Muscle layer of duodenum (tissue), 2 donors: ENCODE measurements around the gene CDH23.
A peak's percentile ranks its signal among the peaks of the same experiment; 100 is the strongest.

Experiments
- H3K27ac ChIP-seq: one replicate; pipeline ENCODE4 v1.7.0; 2013; ENCODE audit warnings: mild to moderate bottlenecking, low read length
- H3K27me3 ChIP-seq: one replicate; pipeline ENCODE4 v1.7.0; 2013; ENCODE audit warnings: low read depth, mild to moderate bottlenecking, control low read depth, low read length
- H3K36me3 ChIP-seq, 2 donors: one replicate each; pipeline ENCODE4 v1.7.0; 2013; ENCODE audit warnings: low read length in 2 of 2, control low read depth in 1 of 2, mild to moderate bottlenecking in 1 of 2; ENCODE audit not compliant: insufficient read depth in 2 of 2, control insufficient read depth in 1 of 2
- H3K4me1 ChIP-seq, 2 donors: one replicate each; pipeline ENCODE4 v1.7.0; 2013; ENCODE audit warnings: low read length in 2 of 2, mild to moderate bottlenecking in 2 of 2, control low read depth in 1 of 2, moderate library complexity in 1 of 2; ENCODE audit not compliant: insufficient read depth in 2 of 2, control insufficient read depth in 1 of 2
- H3K4me3 ChIP-seq, 2 donors: one replicate each; pipeline ENCODE4 v1.7.0; 2013; ENCODE audit warnings: low read length in 2 of 2, low read depth in 1 of 2, mild to moderate bottlenecking in 1 of 2
- H3K9me3 ChIP-seq, 2 donors: one replicate each; pipeline ENCODE4 v1.7.0; 2013; ENCODE audit warnings: low read length in 2 of 2, control low read depth in 1 of 2, mild to moderate bottlenecking in 1 of 2; ENCODE audit not compliant: control insufficient read depth in 1 of 2
- donor health status: healthy.

Gene CDH23

DNA sequence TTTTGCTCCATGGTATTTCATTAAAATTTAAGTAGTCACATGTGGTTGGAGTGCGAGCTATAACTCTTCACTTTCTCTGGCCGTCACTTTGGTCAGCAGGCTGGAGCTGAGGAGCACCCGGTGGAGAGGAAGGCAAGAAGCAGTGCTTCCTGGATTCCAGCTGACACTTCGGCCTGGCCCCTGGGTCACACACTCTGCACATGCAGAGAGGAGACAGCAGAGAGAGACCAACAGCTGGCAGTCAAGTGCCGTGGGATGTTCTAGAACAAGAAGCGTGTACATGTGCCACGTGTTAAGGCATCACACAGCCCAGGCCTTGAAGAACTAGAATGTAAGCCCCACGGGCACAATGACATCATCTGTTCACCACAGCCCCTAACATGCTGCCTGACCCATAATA lies 424.2 kb downstream of the CDH23 start:
- Histone ChIP-seq H3K36me3 (peaks cover 94 to 96% of the 10 kb centered on the region in 2 donors), H3K4me1 (peaks cover 0 to 11% of the 10 kb centered on the region in 2 donors), H3K27ac (no peak overlapping the region), H3K4me3 (no peak overlapping the region), H3K27me3 (no peaks in the 10 kb centered on the region), H3K9me3 (no peaks in the 10 kb centered on the region)

DNA sequence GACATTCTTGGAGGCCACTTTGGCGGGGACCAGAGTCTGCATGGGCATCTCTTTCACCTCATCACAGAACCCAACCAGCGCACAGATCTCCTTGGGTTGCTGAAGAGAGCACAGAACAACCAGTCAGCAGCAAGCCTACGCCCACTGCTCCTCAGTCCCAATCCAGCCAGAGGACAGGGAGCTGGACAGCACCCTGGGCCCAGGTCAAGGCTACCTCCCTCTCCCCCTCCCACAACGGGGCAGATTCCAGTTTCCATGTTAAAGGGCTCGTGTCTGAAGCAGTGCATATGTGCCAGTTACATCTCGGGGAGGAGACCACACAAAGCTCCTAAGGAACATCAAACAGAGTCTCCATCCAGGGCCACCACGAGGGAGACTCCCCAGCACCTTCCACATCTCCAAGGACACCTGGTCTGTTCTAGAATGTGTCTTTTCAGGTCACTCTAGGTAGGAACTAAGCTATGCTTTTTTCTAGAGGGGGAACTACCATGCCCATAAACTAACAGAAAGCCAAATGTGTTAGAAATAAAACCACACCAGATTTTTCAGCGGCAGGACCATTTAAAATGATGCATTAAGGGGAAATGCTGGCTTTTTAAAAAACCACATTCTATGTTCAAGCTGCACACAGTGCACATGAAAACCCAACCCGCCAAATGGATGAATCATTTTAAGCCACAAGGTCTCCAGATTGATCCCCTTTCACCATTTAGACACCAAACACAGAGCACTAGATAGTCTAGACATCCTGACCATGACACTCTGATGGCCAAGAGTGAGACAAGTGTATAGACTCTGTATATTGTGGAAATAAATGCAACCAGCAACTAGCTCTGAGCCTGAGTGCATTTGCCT lies 425.4 kb downstream of the CDH23 start:
- no peak overlapping the region for H3K4me3 ChIP-seq
- H3K27ac ChIP-seq: no peak overlapping the region
- no peaks in the 10 kb centered on the region for H3K27me3 ChIP-seq
- peaks cover 0 to 8% of the 10 kb centered on the region in 2 donors for H3K4me1 ChIP-seq
- H3K36me3 ChIP-seq: peaks cover 92 to 95% of the 10 kb centered on the region in 2 donors
- no peaks in the 10 kb centered on the region for H3K9me3 ChIP-seq

DNA sequence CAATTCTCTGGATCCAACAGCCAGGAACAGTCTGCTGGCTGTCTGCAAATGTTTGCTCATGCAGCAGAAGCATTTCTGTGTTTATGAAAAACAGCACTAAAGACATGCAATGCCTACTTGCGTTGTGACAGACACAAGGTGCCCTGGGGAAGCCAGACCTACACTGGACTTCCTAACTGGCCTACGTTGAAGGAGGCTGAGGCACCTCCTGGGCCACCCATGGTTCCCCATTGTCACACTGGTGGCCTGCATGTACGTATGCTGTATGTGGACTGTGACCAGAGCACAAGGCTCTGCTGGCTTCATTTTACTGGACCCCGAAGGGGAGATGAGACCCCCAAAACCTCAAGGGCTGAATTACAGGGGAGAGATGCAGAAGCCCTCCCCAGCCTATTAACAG lies 426.6 kb downstream of the CDH23 start:
- Histone ChIP-seq H3K9me3 (no peaks in the 10 kb centered on the region), H3K27ac (no peak overlapping the region), H3K4me1 (no peaks in the 10 kb centered on the region), H3K36me3 (peaks cover 88 to 93% of the 10 kb centered on the region in 2 donors), H3K4me3 (no peak overlapping the region), H3K27me3 (no peaks in the 10 kb centered on the region)

DNA sequence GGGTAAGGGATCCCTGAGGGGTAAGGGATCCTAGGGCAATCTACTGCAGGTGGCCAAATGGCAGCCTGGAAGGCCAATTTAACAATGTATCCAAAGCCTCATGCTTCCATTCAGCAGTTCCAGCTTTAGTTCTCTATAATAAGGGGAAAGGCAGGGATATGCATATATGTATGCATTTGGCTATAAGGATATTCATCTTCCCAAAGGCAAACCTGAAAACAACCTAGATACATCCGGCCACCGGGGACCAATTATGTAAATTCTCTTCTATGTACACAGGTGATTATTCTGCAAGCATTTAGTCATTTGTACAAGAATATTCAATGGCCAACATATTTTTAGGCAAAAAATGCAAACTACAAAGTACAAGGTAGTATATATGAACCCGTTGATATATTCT lies 427.6 kb downstream of the CDH23 start:
- Histone ChIP-seq H3K27me3 (no peaks in the 10 kb centered on the region), H3K27ac (no peak overlapping the region)

DNA sequence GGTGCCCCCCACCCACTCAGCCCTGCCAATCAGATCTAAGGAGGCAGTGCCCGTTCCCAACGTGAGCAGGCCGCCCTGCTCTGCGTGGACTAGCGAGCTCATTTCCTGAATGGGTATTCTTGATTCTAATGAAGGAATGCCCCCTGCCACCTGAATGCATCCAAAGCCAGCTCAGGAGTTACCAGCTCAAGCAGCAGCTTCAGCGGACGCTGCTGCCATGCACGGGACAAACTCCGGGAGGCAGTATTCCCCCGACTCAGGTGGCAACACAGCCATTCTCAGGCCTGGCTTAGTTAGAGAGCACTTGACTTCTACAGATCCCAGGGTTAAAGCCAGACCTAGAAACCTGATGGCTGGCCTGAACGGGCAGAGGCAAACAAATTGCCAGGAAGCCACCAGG lies 428.5 kb downstream of the CDH23 start:
- H3K9me3 ChIP-seq: no peaks in the 10 kb centered on the region
- H3K27me3 ChIP-seq: no peaks in the 10 kb centered on the region
- peaks cover 83 to 91% of the 10 kb centered on the region in 2 donors for H3K36me3 ChIP-seq
- H3K27ac ChIP-seq: no peak overlapping the region
- H3K4me1 ChIP-seq: no peaks in the 10 kb centered on the region
- H3K4me3 ChIP-seq: no peak overlapping the region

More for the DNA sequence above, 427.6 kb downstream of the CDH23 start:
- H3K4me1 ChIP-seq: no peaks in the 10 kb centered on the region
- no peak overlapping the region for H3K4me3 ChIP-seq
- peaks cover 89 to 93% of the 10 kb centered on the region in 2 donors for H3K36me3 ChIP-seq
- H3K9me3 ChIP-seq: no peaks in the 10 kb centered on the region

DNA sequence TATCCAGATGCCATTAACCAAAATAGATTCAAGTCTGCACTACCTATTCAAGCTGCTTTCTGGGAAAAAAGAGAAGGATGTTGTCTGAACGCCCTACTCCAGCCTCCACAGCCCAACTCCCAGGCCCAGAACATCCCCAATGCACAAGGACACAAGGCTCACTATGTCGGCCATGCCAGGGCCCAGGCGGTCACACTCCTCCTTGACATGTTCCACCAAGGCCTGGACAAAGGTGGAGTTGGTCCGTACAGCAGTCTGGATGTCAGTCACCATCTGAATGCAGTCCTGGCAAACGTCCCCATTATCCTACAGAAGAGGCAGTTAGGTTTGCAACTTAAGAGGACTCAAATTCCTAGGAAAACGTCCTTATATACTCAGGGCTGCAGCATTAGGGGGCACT lies 431.1 kb downstream of the CDH23 start:
- Histone ChIP-seq H3K27me3 (no peaks in the 10 kb centered on the region), H3K36me3 (peaks cover 82 to 90% of the 10 kb centered on the region in 2 donors), H3K4me1 (no peaks in the 10 kb centered on the region), H3K9me3 (no peaks in the 10 kb centered on the region), H3K27ac (no peak overlapping the region), H3K4me3 (no peak overlapping the region)

DNA sequence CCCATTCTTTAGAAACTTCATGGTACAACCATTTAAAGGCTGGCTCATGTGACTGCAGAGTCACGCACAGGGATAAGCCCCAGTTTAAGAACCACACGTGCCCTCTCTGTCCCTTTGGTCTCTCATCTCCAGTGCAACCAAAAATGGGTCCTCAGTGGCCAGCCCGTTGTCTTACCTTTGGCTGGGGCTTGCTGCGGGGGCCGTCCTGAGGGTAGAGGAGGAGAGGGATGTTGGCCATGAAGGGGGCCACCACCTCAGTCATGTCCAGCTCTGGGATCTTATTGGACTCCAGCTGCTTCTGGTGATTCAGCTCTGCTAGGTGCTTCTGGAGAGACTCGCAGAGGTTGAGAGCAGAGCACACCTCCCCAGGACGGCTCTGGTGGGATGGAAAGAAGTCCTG lies 432.0 kb downstream of the CDH23 start:
- no peaks in the 10 kb centered on the region for H3K9me3 ChIP-seq
- H3K4me1 ChIP-seq: peaks cover 0 to 2% of the 10 kb centered on the region in 2 donors
- peak overlapping the region in 1 of 2 donors; percentile 0 for H3K4me3 ChIP-seq
- peaks cover 80 to 86% of the 10 kb centered on the region in 2 donors for H3K36me3 ChIP-seq
- no peak overlapping the region for H3K27ac ChIP-seq
- no peaks in the 10 kb centered on the region for H3K27me3 ChIP-seq

DNA sequence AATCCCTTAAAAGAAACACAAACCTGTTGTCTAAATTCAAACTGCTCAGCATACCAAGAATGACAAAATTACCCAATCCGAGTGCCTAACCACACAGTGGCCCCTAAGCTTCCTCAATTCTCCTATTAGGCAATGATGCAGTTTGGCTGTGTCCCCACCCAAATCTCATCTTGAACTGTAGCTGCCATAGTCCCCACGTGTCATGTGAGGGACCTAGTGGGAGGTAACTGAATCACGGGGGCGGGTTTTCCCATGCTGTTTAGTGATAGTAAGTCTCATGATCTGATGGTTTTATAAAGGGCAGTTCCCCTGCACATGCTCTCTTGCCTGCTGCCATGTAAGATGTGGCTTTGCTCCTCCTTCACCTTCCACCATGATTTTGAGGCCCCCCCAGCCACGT lies 432.5 kb downstream of the CDH23 start:
- Histone ChIP-seq H3K9me3 (no peaks in the 10 kb centered on the region), H3K27ac (no peak overlapping the region), H3K4me3 (peak overlapping the region in 1 of 2 donors; percentile 0), H3K4me1 (peaks cover 0 to 7% of the 10 kb centered on the region in 2 donors), H3K36me3 (peaks cover 79 to 82% of the 10 kb centered on the region in 2 donors), H3K27me3 (no peaks in the 10 kb centered on the region)

DNA sequence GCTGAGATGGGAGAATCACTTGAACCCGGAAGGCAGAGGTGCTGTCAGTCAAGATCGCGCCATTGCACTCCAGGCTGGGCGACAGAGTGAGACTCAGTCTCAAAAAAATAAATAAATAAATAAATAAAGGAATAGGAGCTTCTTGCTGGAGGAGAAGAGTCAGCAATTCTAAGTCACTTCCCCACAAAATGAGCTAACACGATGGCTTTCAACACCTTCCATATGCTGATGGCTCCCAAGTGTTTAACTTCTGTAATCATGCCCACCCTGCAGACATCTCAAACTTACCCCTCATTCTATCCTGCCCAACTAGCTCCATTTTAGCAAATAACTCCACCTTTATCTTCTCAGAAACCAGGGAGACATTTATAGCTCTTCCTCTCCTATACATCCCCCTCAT lies 433.2 kb downstream of the CDH23 start:
- H3K27ac ChIP-seq: no peak overlapping the region
- H3K4me3 ChIP-seq: no peak overlapping the region
- H3K4me1 ChIP-seq: peaks cover 0 to 14% of the 10 kb centered on the region in 2 donors
- H3K9me3 ChIP-seq: no peaks in the 10 kb centered on the region
- H3K27me3 ChIP-seq: no peaks in the 10 kb centered on the region
- H3K36me3 ChIP-seq: peaks cover 72 to 74% of the 10 kb centered on the region in 2 donors

DNA sequence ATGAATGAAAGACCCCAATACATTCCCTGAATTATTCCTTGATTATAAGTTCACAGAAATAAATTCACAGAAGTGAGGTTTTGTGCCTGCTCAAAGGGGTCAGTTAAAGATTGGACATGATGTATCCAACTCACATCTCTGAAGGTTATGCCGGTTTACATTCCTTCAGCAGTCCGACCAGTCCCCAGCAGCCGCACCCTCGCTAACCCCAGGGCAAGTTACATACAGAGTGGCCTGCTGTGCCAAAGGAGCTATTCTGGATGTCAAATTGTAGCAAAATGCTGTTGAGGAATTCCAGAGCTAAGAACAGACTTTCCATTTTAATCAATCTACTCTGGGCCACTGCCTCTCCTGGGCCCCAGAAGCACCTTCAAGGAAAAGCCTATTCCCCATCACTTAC lies 434.0 kb downstream of the CDH23 start:
- Histone ChIP-seq H3K27ac (no peak overlapping the region), H3K4me1 (peaks cover 4 to 14% of the 10 kb centered on the region in 2 donors), H3K4me3 (no peak overlapping the region), H3K36me3 (peaks cover 64 to 66% of the 10 kb centered on the region in 2 donors), H3K27me3 (no peaks in the 10 kb centered on the region), H3K9me3 (no peaks in the 10 kb centered on the region)

DNA sequence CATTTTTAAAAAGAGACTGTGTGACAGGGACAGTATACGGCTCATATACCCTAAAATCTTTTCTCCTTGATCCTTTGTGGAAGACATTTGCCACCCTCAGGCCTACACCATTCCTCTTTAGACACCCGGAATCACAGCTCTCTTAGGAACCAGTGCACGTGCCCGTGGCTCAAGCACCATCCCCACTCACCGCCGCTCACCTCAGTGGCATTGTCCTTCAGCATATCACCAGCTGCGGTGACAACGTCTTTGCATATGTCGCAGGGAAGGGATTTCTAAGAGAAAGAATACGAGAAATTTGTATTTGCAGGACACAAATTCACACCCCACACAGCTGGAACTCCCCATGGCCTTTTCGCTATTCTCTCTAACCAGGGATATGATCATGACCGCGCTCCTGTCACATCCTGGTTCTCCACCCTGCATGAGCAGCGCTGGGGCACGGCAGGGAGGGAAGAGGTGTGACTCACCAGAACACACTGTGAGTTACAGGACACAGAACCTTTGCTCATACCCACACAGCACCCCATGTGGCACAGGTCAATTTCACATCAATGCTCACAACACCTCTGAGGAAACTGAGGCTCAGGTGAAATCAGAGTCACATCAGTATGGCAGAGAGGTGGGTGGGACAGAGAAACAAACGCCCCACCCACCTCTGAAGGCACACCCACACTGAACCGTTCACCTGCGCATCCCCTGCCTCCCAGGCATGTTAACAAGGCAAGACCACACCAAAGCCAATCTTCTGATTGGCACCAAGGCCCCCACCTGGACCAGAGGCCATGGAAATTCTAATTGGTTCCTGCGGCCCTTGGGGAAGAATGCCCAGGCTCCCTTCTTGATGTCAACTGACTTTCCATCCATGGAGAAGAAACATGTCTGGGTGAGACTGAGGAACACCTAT lies 435.2 kb downstream of the CDH23 start:
- Histone ChIP-seq H3K27me3 (no peaks in the 10 kb centered on the region), H3K4me3 (no peak overlapping the region), H3K4me1 (peaks cover 15 to 26% of the 10 kb centered on the region in 2 donors), H3K36me3 (peaks cover 52 to 58% of the 10 kb centered on the region in 2 donors), H3K9me3 (no peaks in the 10 kb centered on the region), H3K27ac (no peak overlapping the region)
